Testis (tissue), 3 donors: ENCODE data around the gene STAU1. TPM values are rescaled to one million over a fixed set of nuclear protein-coding genes. Genes with fewer than 3 reads are reported as not detected.

Experiments used
- DNase-seq: peaks from one replicate; pipeline ENCODE4 v3.0.0-alpha.2; 2019
- H3K27ac ChIP-seq, 2 donors: fragments of 200-600 bp; sonication (generic); one replicate each; pipeline ENCODE4 v1.5.1; 2019
- H3K27me3 ChIP-seq: fragments of 200-600 bp; sonication (generic); one replicate; pipeline ENCODE4 v1.5.1; 2019
- H3K36me3 ChIP-seq: fragments of 200-600 bp; sonication (generic); one replicate; pipeline ENCODE4 v1.5.1; 2017; ENCODE audit warnings: low read depth; ENCODE audit errors: missing control alignments
- H3K4me1 ChIP-seq: fragments of 200-600 bp; sonication (generic); one replicate; pipeline ENCODE4 v1.5.1; 2019
- H3K4me3 ChIP-seq, 2 donors: fragments of 200-600 bp; sonication (generic); one replicate each; pipeline ENCODE4 v1.5.1; 2017 to 2019
- H3K9me3 ChIP-seq: fragments of 200-600 bp; sonication (generic); one replicate; pipeline ENCODE4 v1.5.1; 2017
- POLR2A ChIP-seq: fragments of 450-650 bp; IDR thresholded peaks from one replicate; pipeline ENCODE4 v1.6.1; 2017; ENCODE audit warnings: antibody characterized with exemption, mild to moderate bottlenecking, moderate library complexity
- WGBS, 2 donors: methylation state at CpG; one replicate each; pipeline ENCODE4 v1.1.5; 2018; 5-methylcytosine and 5-hydroxymethylcytosine counted together
- intact Hi-C: fragments of 100-400 bp; cut with DNase I; formaldehyde crosslinking; loops from one replicate; pipeline ENCODE4 v1.15.1; 2023; ENCODE audit warnings: low total_unique reads
- polyA plus RNA-seq: library from polyadenylated mRNA; stranded (reverse); fragments of 350-450 nt; fragmentation: Illumina TruSeq; extraction: RNeasy Lipid Tissue Mini Kit (QIAGEN cat#74804); gene quantifications from one replicate; pipeline ENCODE4 v1.2.3, GENCODE V29; 2014; ENCODE audit warnings: low read depth, low replicate concordance; ENCODE audit not compliant: insufficient read depth
- total RNA-seq, 2 donors: library from RNA; depleted of rRNA; stranded (reverse); fragments of >200 nt; gene quantifications; one replicate each; pipeline ENCODE4 v1.2.3, GENCODE V29; 2016
- TF ChIP-seq, protein P1 (sequence below), 3 experiments: fragments of 450-650 bp in 2 of 3; fragments of 200-600 bp in 1 of 3; sonication (generic) in 1 of 3; IDR thresholded peaks; one replicate each; pipeline ENCODE4 v1.5.1; 2016 to 2019; ENCODE audit warnings: antibody characterized with exemption in 3 of 3, mild to moderate bottlenecking in 2 of 3, moderate library complexity in 1 of 3

STAU1 gene
- total and polyA plus RNA-seq, 3 donors from 2014 or later = 77.3 to 95.4 (median 85.0) TPM

DNA sequence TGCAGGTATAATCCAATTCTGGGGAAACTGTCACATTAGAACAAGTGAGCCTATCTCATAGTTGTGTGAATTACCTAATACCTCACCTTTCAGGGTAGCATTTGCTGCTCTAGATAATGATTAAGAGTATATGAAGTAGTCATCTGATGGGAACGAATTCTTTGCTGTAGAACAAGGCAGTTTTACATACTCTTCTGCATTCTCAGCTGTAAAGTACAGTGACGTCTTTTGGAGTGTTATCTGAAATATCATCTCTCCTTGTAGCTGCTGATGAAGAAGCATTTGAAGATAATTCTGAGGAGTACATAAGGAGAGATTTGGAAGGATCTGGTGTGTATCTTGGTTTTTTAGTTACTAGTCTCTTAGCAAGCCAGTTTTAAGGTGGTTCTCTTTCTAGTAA lies 113.6 kb downstream of the STAU1 start:
- 45 to 46% methylated on average over 2 of the region's 2 CpGs for WGBS, 2 donors
- H3K36me3 ChIP-seq = no peaks in the 10 kb centered on the region

More for the DNA sequence above, 113.6 kb downstream of the STAU1 start:
- TF ChIP-seq, protein P1, sequence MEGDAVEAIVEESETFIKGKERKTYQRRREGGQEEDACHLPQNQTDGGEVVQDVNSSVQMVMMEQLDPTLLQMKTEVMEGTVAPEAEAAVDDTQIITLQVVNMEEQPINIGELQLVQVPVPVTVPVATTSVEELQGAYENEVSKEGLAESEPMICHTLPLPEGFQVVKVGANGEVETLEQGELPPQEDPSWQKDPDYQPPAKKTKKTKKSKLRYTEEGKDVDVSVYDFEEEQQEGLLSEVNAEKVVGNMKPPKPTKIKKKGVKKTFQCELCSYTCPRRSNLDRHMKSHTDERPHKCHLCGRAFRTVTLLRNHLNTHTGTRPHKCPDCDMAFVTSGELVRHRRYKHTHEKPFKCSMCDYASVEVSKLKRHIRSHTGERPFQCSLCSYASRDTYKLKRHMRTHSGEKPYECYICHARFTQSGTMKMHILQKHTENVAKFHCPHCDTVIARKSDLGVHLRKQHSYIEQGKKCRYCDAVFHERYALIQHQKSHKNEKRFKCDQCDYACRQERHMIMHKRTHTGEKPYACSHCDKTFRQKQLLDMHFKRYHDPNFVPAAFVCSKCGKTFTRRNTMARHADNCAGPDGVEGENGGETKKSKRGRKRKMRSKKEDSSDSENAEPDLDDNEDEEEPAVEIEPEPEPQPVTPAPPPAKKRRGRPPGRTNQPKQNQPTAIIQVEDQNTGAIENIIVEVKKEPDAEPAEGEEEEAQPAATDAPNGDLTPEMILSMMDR (IDR thresholded peaks at IDR 0.05) = no peak
- TF ChIP-seq POLR2A = no peak
- Histone ChIP-seq H3K27me3 (no peaks in the 10 kb centered on the region), H3K4me3 (no peak overlapping the region), H3K27ac (no peak overlapping the region), H3K9me3 (no peaks in the 10 kb centered on the region), H3K4me1 (no peaks in the 10 kb centered on the region)
- DNase-seq = no peak
- intact Hi-C loops = no loop called here

Other genes starting within 250 kb of the STAU1 start
- gene CSE1L, start 142.0 kb downstream of the STAU1 start, total RNA-seq = 100 to 1,000 TPM in 1 of 2 donors, 10 to 100 TPM in 1; 96.6 to 126 TPM
- gene CSE1L, start 142.0 kb downstream of the STAU1 start, polyA plus RNA-seq = 94.8 TPM
- gene DDX27, start 31.1 kb upstream of the STAU1 start, total RNA-seq = 10 to 100 TPM; 53.3 to 54.1 TPM
- gene DDX27, start 31.1 kb upstream of the STAU1 start, polyA plus RNA-seq = 58.3 TPM
- 10 to 100 TPM; 31.6 to 37.2 TPM for gene ZNFX1, start 89.7 kb upstream of the STAU1 start, total RNA-seq
- gene ZNFX1, start 89.7 kb upstream of the STAU1 start, polyA plus RNA-seq = 39.9 TPM